ENCODE results near the gene RBM43. TPM values are rescaled to one million over a fixed set of nuclear protein-coding genes. Genes with fewer than 3 reads are reported as not detected.

The RBM43 gene
- total RNA-seq, 1 donor from 2014 or later, result 0.98 TPM

- no peak for DNase-seq (ENCODE audit: low read depth)
Observed at GRCh38 chr2:151258121-151258520, 3.5 kb downstream of the RBM43 start.

DNA sequence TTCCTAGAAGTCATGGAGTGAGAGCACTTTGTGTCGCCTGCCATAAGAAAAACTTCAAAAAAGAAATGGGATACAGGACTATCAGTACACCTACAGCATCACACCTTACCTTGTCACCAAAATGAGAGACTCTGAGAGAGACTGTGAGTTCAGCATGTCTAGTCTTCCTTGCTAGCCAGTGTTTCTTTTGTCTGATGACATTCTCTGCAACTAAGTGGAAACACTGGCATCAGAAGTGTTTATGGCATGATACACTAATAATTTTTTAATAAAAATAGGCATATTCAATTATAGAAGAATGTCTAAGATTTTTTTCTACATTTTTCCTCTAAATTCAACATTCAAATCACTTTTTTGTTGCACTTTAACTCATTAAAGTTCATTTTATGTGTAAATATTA is 9.0 kb downstream of the RBM43 start:
- TF ChIP-seq CTCF (conservative IDR thresholded peaks at IDR 0.05; ENCODE audit: low read depth, low read length), result no peak
- no peak for DNase-seq (ENCODE audit: low read depth)
- H3K4me3 ChIP-seq (ENCODE audit: low read depth, low read length), result no peak overlapping the region

More at GRCh38 chr2:151258121-151258520, 3.5 kb downstream of the RBM43 start:
- no peak for TF ChIP-seq CTCF (conservative IDR thresholded peaks at IDR 0.05; ENCODE audit: low read depth, low read length)
- no peak overlapping the region for H3K4me3 ChIP-seq (ENCODE audit: low read depth, low read length)

DNA sequence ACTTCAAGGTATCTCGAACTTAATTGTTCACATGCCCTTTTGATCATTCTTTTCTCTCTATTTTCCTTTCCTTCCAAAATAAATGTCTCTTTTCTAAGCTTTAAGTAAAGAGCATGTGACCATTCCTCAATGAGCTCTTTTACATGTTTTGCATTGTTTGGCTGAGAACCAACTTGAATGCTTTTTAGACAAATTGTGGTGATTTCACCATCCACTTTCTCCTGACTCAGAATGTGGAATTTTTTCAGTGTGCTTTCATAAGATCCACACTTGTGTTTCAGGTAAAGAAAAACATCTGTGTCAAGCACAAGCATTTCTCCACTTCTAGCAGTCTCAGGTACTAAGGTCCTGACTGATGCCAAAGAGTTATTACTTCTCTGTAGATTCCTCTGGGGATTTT is 10.7 kb downstream of the RBM43 start:
- H3K4me3 ChIP-seq (ENCODE audit: low read depth, low read length), result no peak overlapping the region
- DNase-seq (ENCODE audit: low read depth), result peak; percentile 36
- TF ChIP-seq CTCF (conservative IDR thresholded peaks at IDR 0.05; ENCODE audit: low read depth, low read length), result no peak

DNA sequence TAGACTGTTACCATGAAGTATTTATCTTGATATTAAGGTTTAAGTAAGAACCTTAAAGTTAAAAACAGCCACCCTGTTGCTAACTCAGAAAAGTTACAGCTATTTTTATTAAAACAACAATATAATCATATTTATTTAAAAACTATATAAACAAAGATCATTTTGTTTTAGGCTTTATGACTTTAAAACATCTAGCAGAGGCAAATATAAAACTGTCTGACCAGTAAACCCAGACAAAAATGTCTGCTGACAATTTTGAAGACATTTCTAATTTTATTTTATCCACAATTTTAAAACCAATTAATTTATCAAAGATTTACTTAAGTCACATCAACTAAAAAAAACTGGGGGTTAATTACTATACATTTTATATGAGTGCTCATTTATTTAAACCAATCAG is 14.2 kb downstream of the RBM43 start:
- no peak for TF ChIP-seq CTCF (conservative IDR thresholded peaks at IDR 0.05; ENCODE audit: low read depth, low read length)
- DNase-seq (ENCODE audit: low read depth), result no peak

DNA sequence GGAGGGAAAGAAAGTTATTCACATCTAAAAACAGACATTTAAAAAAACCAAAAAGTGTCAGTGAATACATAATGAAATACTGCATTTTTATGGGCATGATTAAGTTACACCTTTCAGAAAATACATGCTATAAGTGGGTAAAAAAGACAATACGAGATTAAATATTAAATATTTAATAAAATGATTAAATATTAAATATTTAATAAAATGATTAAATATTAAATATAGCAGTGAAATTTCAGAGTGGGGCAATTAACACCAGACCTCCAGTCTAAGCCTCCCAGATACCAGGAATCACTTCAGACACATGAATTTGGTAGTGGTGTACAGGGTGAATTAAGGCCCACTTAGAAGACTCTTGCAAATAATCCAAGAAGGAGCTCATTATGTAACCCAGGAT is 15.5 kb downstream of the RBM43 start:
- no peak for DNase-seq (ENCODE audit: low read depth)
- H3K4me3 ChIP-seq (ENCODE audit: low read depth, low read length), result no peak overlapping the region
- no peak for TF ChIP-seq CTCF (conservative IDR thresholded peaks at IDR 0.05; ENCODE audit: low read depth, low read length)

More for the DNA sequence above, 14.2 kb downstream of the RBM43 start:
- H3K4me3 ChIP-seq (ENCODE audit: low read depth, low read length), result no peak overlapping the region

DNA sequence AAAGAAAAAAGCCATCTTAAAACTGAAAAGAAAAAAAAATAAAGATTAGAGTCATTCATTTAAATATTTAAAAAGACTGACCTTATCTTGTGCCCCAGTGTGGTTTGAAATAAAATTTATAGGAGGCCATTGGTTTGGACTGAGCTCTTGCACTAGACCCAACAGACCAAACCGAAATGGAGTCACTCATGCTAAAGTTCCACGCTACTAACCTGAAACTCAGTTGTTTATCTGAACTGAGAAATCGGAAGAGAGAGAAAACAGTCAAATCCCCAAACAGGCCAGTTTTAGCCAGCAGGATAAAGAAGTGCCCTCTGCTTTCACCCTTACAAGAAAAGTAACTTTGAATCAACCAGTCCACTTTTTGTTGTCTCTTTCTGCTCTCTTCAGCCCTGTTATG is 18.2 kb downstream of the RBM43 start:
- TF ChIP-seq CTCF (conservative IDR thresholded peaks at IDR 0.05; ENCODE audit: low read depth, low read length), result no peak
- DNase-seq (ENCODE audit: low read depth), result no peak
- no peak overlapping the region for H3K4me3 ChIP-seq (ENCODE audit: low read depth, low read length)

- TF ChIP-seq CTCF (conservative IDR thresholded peaks at IDR 0.05; ENCODE audit: low read depth, low read length), result no peak
- DNase-seq (ENCODE audit: low read depth), result no peak
- H3K4me3 ChIP-seq (ENCODE audit: low read depth, low read length), result no peak overlapping the region
Observed at GRCh38 chr2:151241224-151241623, 20.4 kb downstream of the RBM43 start.

Data from epithelial cell of proximal tubule (primary cell).